Kidney epithelial cell (primary cell): ENCODE measurements around the gene NAGLU. TPM values are rescaled to one million over a fixed set of nuclear protein-coding genes. Genes with fewer than 3 reads are reported as not detected.
A peak's percentile ranks its signal among the peaks of the same experiment; 100 is the strongest.

Experiments
- DNase-seq: peaks from one replicate; pipeline ENCODE4 v3.0.0-alpha.2; 2010; ENCODE audit warnings: low read depth
- H3K27me3 ChIP-seq: 2 replicates; pipeline ENCODE4 v1.6.0; 2011; ENCODE audit warnings: low read length; ENCODE audit not compliant: control insufficient read depth, insufficient read depth
- H3K36me3 ChIP-seq: 2 replicates; pipeline ENCODE4 v1.5.1; 2011; ENCODE audit warnings: low read length; ENCODE audit not compliant: control insufficient read depth, insufficient read depth
- H3K4me3 ChIP-seq: 2 replicates; pipeline ENCODE4 v1.5.1; 2011; ENCODE audit warnings: low read depth, mild to moderate bottlenecking, control low read depth, low read length
- CTCF ChIP-seq: IDR thresholded peaks from 2 replicates; pipeline ENCODE4 v1.5.1; 2011; ENCODE audit warnings: mild to moderate bottlenecking, moderate library complexity, low read length, control low read depth, inconsistent platforms; ENCODE audit not compliant: insufficient read depth, poor library complexity, severe bottlenecking
- total RNA-seq: library from RNA; depleted of rRNA; stranded (reverse); fragments of >200 nt; gene quantifications from 2 replicates; pipeline ENCODE4 v1.2.3, GENCODE V29; 2015

Gene NAGLU
- total RNA-seq, 1 donor from 2014 or later, result 46.2 TPM

GRCh38 chr17:42563950-42564349 lies 27.9 kb downstream of the NAGLU start:
- Histone ChIP-seq H3K4me3 (no peak overlapping the region), H3K27me3 (no peaks in the 10 kb centered on the region), H3K36me3 (peaks cover 3% of the 10 kb centered on the region)
- no peak for TF ChIP-seq CTCF
- no peak for DNase-seq

- H3K36me3 ChIP-seq, result peaks cover 4% of the 10 kb centered on the region
- no peak overlapping the region for H3K4me3 ChIP-seq
- TF ChIP-seq CTCF, result no peak
- no peaks in the 10 kb centered on the region for H3K27me3 ChIP-seq
- no peak for DNase-seq
These were observed 28.9 kb downstream of the NAGLU start for GRCh38 chr17:42564815-42565522.

GRCh38 chr17:42565523-42566214 lies 29.6 kb downstream of the NAGLU start:
- no peak for DNase-seq
- H3K27me3 ChIP-seq, result no peaks in the 10 kb centered on the region
- peaks cover 4% of the 10 kb centered on the region for H3K36me3 ChIP-seq
- no peak for TF ChIP-seq CTCF
- H3K4me3 ChIP-seq, result no peak overlapping the region

GRCh38 chr17:42566215-42566882 lies 30.3 kb downstream of the NAGLU start:
- H3K27me3 ChIP-seq, result no peaks in the 10 kb centered on the region
- TF ChIP-seq CTCF, result no peak
- peaks cover 4% of the 10 kb centered on the region for H3K36me3 ChIP-seq
- no peak for DNase-seq
- peak overlapping the region; percentile 78 for H3K4me3 ChIP-seq

- no peak for DNase-seq
- H3K4me3 ChIP-seq, result peak within 1 kb of the TSS; percentile 78
- no peak for TF ChIP-seq CTCF
- H3K27me3 ChIP-seq, result no peaks in the 10 kb centered on the region
- peaks cover 4% of the 10 kb centered on the region for H3K36me3 ChIP-seq
These were observed 31.0 kb downstream of the NAGLU start, which contains the start of gene MLX for GRCh38 chr17:42566883-42567573. TSS of gene MLX (plus strand) at chr17:42567100. CDS start at chr17:42567125, 25 bp downstream.
